Right forelimb (tissue), 1 donor: ENCODE results near the gene CCDC171.
"Not testable (repeated sequence)": the region's sequence is repeated elsewhere in the genome, so short reads cannot be mapped to it uniquely, and the experiment has no call there.

ENCODE experiments used
- DNase-seq: peaks from one replicate; pipeline ENCODE4 v3.0.0-alpha.2; 2018

Gene CCDC171

DNA sequence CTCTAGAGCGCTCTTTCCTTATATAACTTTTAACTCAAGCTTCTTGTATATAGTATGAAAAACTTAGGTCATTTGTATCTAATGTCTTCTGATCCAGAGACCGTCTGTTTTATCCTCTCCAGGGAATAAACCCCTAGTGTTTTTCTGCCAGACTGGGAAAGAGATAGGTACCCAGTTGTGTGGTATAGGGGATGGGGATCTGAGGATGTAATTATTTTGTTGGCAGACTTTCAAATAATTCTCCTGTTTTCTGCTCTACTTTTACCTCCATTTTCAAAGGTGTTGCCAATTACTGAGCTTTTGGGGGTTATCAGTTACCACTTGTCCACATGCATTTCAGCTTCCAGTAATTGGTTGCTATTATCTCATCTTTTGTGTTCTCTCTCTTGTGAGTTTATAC is 17.9 kb downstream of the CCDC171 start:
- DNase-seq, result no peak

- DNase-seq, result no peak
Measured at GRCh38 chr9:15572200-15572770, 19.4 kb downstream of the CCDC171 start.

- no peak for DNase-seq
Measured at GRCh38 chr9:15576350-15577050, 23.7 kb downstream of the CCDC171 start.

DNA sequence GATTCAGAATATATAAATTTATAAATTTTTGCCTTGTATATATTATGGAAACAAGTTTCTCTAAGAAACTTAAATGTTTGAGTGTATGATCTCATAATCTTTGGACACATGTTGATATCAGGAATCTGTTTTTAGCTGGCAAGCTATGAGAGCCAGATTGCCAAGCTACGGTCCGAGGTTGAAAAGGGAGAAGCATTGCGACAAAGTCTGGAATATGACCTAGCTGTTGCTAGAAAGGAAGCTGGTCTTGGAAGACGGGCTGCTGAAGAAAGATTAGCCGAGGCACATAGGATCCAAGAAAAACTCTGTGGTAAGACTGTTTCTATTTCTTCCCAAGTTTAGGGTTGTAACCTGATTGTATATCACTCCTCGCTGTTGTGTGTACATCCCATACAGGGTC is 25.9 kb downstream of the CCDC171 start:
- DNase-seq, result no peak

- DNase-seq, result no peak
Measured at GRCh38 chr9:15584379-15584778, 31.5 kb downstream of the CCDC171 start.

- DNase-seq, result no peak
Measured at GRCh38 chr9:15592317-15592716, 39.5 kb downstream of the CCDC171 start.

DNA sequence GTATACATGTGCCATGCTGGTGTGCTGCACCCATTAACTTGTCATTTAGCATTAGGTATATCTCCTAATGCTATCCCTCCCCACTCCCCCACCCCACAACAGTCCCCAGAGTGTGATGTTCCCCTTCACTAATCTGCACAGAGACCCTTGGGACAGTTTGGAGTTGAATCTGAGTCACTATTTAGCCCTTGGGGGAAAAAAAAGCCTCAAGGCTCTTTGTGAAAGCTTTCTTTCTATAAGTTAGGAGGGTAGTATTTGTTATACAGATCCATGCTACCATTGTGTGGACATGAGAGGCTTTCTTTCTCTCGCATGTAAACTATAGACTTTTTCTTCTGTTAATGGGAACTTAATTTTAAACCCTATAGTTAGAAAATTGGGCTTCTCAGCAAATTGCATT is 40.1 kb downstream of the CCDC171 start:
- DNase-seq, result not testable (repeated sequence)

DNA sequence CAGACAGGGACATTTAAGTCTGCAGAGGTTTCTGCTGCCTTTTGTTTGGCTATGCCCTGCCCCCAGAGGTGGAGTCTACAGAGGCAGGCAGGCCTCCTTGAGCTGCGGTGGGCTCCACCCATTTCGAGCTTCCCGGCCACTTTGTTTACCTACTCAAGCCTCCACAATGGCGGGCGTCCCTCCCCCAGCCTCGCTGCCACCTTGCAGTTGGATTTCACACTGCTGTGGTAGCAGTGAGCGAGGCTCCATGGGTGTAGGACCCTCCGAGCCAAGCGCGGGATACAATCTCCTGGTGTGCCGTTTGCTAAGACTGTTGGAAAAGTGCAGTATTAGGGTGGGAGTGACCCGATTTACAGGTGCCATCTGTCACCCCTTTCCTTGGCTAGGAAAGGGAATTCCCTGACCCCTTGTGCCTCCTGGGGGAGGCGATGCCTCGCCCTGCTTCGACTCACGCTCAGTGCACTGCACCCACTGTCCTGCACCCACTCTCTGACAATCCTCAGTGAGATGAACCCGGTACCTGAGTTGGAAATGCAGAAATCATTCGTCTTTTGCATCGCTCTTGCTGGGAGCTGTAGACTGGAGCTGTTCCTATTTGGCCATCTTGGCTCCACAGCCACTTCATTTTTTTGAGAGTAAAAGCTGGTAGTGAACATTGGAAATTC is 48.0 kb downstream of the CCDC171 start:
- not testable (repeated sequence) for DNase-seq

DNA sequence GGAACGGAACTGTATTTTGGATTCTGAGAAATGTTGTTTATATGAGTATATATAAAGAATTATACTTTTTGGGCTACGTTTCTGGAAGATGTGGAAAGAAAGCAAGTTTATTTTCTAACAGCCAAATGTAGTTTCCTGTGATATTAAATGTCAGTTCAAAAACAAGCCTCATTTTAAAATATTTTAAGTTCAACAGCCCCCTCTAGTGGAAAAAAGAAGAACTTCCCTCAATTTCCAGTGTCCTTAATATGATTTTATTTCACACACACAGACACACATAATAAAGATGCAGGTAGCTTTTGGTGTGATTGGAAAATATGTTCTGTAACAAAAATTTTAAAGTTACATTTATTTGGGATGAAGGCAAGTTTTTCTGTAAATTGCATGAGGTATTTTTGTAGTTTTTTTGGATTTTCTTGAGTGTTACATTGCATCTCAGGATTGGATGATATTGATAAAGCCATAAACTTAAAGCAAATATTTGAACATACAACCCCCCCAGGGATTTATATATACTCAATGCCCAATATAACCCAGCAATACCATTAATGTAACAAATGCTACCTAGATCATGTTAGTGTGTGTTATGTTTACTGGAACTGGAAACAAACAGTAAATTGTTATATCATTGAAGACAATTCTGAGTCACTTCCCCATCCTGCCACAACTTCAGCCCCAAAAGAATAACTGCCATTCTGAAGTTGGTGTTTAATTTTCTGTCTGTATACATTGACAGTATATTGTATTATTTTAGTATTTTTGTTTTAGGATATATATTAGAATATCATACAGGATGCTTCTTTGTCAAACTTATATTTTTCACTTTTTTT is 54.0 kb downstream of the CCDC171 start:
- no peak for DNase-seq

- no peak for DNase-seq
Measured at GRCh38 chr9:15612962-15613361, 60.1 kb downstream of the CCDC171 start.

- no peak for DNase-seq
Measured at GRCh38 chr9:15617782-15618181, 64.9 kb downstream of the CCDC171 start.

DNA sequence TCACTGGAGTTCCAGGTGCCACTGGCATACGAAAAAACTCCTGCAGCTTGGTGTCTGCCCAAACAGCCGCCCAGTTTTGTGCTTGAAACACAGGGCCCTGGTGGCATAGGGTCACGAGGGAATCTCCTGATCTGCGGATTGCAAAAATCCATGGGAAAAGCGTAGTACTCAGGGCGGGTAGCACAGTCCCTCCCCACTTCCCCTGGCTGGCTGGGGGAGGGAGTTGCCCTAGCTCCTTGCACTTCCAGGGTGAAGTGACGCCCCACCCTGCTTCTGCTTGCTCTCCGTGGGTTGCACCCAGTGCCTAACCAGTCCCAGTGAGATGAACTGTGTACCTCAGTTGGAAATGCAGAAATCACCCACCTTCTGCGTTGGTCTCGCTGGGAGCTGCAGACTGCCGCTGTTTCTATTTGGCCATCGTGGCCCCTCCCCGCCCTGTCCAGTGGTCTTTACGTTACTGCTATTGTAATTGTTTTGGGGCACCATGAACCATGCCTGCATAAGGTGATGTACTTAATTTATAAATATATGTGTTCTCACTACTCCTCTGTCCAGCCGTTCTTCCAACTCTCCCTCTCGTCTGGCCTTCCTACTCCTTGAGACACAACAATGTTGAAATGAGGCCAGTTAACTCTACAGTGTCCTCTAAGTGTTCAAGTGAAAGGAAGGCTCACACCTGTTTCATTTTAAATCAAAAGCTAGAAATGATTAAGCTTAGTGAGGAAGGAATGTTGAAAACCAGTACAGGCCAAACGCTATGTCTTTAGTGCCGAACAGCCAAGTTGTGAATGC is 65.9 kb downstream of the CCDC171 start:
- no peak for DNase-seq

DNA sequence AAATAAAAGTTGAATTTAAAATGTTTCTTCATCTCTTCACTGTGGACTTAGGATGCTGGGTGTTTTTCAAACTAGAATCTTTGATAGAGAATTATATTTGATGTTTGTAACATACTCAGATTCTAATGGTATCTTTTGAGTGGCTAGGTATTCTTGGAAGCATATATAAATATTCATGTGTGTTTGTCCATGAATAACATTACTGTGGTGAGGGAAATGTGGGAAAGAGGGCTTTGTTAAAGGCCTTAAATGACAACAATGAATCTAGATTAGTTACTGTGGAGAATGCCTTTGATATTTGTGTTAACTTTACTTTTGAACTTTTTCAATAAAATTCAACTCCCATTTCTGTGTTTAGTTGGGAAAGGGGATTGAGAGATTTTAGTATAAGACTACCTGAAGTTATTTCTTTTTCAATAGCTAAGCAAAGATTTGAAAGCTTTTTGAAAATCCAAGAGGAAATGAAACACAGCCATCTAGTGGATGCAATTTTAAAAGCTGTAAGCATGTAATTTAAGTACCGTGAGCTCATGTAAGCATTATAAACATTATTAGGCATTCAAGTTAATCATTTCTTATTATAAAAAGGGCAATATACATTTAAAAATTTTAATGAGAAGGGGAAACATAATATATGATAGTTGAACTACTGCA is 69.6 kb downstream of the CCDC171 start:
- DNase-seq, result no peak

DNA sequence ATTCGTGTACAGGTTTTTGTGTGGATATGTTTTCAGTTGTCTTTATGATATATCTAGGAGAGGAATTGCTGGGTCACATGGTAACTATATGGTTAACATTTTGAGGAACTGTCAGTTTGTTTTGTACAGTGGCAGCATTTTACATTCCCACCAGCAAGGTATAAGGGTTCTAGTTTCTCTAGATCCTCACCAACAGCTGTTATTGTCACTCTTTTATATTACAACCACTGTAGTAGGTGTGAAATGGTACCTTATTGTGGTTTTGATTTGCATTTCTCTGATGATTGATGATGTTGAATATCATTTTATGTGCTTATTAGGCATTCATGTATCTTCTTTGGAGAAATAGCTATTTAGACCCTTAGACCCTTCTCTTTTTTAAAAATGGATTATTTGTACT is 82.9 kb downstream of the CCDC171 start:
- no peak for DNase-seq

GRCh38 chr9:15640121-15640520 is 87.3 kb downstream of the CCDC171 start:
- DNase-seq, result no peak

- DNase-seq, result no peak
Measured at GRCh38 chr9:15641291-15641690, 88.4 kb downstream of the CCDC171 start.

DNA sequence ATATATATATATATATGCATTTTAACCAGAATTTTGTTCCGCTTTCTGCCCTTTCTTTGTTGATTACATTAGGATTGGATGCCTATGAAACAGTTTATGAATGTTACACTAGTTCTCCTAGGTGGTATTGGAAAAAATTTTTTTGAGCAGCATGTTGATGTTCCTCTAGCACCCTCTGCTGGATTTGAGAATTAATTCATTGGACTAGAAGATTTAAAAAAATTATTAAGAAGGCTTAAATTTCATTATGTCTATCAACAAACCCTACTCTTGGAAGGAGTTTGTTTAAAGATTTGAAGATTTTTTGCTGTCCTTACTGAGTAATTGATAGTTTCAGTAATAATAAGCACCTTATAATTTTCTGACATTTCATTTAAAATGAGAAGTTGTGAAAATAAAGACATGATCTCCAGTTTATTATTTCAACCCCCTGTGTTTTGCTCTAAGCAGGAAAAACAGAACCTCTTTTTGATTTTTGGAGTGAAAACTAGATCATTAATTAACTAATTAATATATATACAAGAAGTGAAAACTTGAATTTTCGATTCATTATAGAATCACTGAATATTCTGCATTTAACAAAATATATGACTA is 89.6 kb downstream of the CCDC171 start:
- no peak for DNase-seq

DNA sequence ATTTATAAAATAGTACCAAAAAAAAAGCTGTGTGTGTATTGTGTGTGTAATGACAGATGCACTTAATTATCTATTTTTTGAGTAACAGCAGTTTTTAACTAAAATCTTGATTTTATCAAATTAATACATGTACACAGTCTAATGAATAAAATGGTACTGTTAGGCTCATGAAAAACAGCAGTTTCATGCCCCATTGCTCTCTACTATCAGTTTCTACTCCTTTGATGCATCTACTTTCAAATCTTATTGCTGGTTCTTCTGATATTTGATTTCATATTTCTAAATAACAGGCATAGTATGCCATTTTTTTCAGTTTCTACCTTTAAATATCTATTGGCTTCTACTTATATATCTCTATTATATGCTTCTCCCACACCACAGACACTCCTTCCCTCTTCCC is 117.4 kb downstream of the CCDC171 start:
- no peak for DNase-seq

- DNase-seq, result no peak
Measured at GRCh38 chr9:15670894-15671293, 118.1 kb downstream of the CCDC171 start.

GRCh38 chr9:15693701-15694100 is 140.9 kb downstream of the CCDC171 start:
- no peak for DNase-seq

- DNase-seq, result no peak
Measured at GRCh38 chr9:15696979-15697378, 144.1 kb downstream of the CCDC171 start.

DNA sequence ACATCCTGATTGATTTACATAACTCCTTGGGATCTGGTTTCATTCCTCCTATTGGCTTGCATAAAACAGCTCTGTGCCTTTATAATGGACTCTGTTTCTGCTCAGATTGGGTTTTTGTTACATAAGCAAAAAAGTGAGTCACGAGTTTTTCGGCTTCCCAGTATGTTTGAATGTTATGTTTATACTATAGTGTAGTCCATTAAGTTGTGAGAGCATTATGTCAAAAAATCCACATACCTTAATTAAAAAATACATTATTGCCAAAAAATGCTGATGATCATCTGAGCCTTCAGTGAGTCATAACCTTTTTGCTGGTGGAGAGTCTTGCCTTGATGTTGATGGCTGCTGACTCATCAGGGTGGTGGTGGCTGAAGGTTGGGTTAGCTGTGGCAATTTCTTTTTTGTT is 144.6 kb downstream of the CCDC171 start:
- no peak for DNase-seq
